ENCODE data around the gene TBC1D8.

DNA sequence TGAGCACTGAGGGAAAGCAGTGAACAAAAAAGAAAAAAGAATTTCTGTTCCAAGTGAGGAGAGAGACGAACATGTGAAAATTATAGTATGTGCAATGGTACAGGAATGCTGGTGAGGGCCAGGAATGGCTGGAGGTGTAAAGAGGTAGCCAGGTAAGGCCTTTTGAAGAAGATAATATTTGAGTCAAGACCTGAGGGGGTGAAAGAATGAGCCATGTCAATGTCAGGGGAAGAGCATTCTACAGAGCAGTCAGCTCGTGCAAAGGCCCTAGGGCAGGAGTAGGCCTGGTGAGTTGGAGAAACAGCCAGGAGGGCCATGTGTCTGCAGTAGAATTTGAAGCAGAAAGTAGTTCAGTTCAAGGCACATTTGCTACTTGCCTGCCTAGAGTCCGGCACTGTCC lies 161.5 kb downstream of the TBC1D8 start:
- TF ChIP-seq, protein P1, sequence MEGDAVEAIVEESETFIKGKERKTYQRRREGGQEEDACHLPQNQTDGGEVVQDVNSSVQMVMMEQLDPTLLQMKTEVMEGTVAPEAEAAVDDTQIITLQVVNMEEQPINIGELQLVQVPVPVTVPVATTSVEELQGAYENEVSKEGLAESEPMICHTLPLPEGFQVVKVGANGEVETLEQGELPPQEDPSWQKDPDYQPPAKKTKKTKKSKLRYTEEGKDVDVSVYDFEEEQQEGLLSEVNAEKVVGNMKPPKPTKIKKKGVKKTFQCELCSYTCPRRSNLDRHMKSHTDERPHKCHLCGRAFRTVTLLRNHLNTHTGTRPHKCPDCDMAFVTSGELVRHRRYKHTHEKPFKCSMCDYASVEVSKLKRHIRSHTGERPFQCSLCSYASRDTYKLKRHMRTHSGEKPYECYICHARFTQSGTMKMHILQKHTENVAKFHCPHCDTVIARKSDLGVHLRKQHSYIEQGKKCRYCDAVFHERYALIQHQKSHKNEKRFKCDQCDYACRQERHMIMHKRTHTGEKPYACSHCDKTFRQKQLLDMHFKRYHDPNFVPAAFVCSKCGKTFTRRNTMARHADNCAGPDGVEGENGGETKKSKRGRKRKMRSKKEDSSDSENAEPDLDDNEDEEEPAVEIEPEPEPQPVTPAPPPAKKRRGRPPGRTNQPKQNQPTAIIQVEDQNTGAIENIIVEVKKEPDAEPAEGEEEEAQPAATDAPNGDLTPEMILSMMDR (IDR thresholded peaks at IDR 0.05; ENCODE audit: low read depth, low read length, poor library complexity, severe bottlenecking) = no peak
- no peak for TF ChIP-seq EZH2phosphoT487 (IDR thresholded peaks at IDR 0.05; ENCODE audit: borderline replicate concordance, low read length)

Data from DOHH2 (cell line).